Trophoblast cell (in vitro differentiated cells and primary cell): ENCODE results near the gene XXYLT1.

ENCODE experiments used
- DNase-seq, 2 donors: peaks; one replicate each; pipeline ENCODE4 v3.0.0-alpha.2; 2016
- H2AFZ ChIP-seq: 2 replicates; pipeline ENCODE4 v1.6.1; 2013; ENCODE audit warnings: low read length, moderate library complexity, mild to moderate bottlenecking; ENCODE audit not compliant: insufficient read depth, poor library complexity
- H2AK5ac ChIP-seq: 2 replicates; pipeline ENCODE4 v1.6.1; 2013; ENCODE audit warnings: mild to moderate bottlenecking, low read length
- H2BK120ac ChIP-seq: 2 replicates; pipeline ENCODE4 v1.6.1; 2013; ENCODE audit warnings: low read length, mild to moderate bottlenecking, moderate library complexity; ENCODE audit not compliant: insufficient read depth, poor library complexity
- H2BK12ac ChIP-seq: 2 replicates; pipeline ENCODE4 v1.6.1; 2013; ENCODE audit warnings: mild to moderate bottlenecking, low read length, moderate library complexity
- H2BK5ac ChIP-seq: 2 replicates; pipeline ENCODE4 v1.6.1; 2013; ENCODE audit warnings: low read length, low read depth, moderate library complexity, mild to moderate bottlenecking; ENCODE audit not compliant: poor library complexity
- H3K14ac ChIP-seq: 2 replicates; pipeline ENCODE4 v1.6.1; 2013; ENCODE audit warnings: mild to moderate bottlenecking, low read length
- H3K18ac ChIP-seq: 2 replicates; pipeline ENCODE4 v1.6.1; 2013; ENCODE audit warnings: mild to moderate bottlenecking, low read length
- H3K23ac ChIP-seq: 2 replicates; pipeline ENCODE4 v1.6.1; 2013; ENCODE audit warnings: low read length
- H3K27ac ChIP-seq: 2 replicates; pipeline ENCODE4 v1.5.1; 2013; ENCODE audit warnings: low read depth, mild to moderate bottlenecking, inconsistent platforms, low read length, moderate library complexity
- H3K27me3 ChIP-seq: 2 replicates; pipeline ENCODE4 v1.6.1; 2013; ENCODE audit warnings: inconsistent platforms, mild to moderate bottlenecking, low read length, moderate library complexity; ENCODE audit not compliant: insufficient read depth
- H3K36me3 ChIP-seq, 2 experiments: 1 replicate in 1 of 2; 2 replicates in 1 of 2; pipeline ENCODE4 v1.6.1; 2013; ENCODE audit warnings: low read length in 2 of 2, mild to moderate bottlenecking in 2 of 2, moderate library complexity in 1 of 2; ENCODE audit not compliant: insufficient read depth in 2 of 2, control insufficient read depth in 1 of 2
- H3K4ac ChIP-seq: 2 replicates; pipeline ENCODE4 v1.6.1; 2013; ENCODE audit warnings: low read depth, mild to moderate bottlenecking, low read length, moderate library complexity
- H3K4me1 ChIP-seq, 2 experiments: 1 replicate in 1 of 2; 2 replicates in 1 of 2; pipeline ENCODE4 v1.6.1; 2013; ENCODE audit warnings: low read length in 2 of 2, mild to moderate bottlenecking in 2 of 2, moderate library complexity in 1 of 2; ENCODE audit not compliant: insufficient read depth in 2 of 2, control insufficient read depth in 1 of 2
- H3K4me2 ChIP-seq: 2 replicates; pipeline ENCODE4 v1.6.1; 2013; ENCODE audit warnings: inconsistent platforms, mild to moderate bottlenecking, low read length, moderate library complexity
- H3K4me3 ChIP-seq: 2 replicates; pipeline ENCODE4 v1.5.1; 2013; ENCODE audit warnings: mild to moderate bottlenecking, low read depth, low read length, inconsistent platforms
- H3K79me1 ChIP-seq: one replicate; pipeline ENCODE4 v1.6.1; 2013; ENCODE audit warnings: low read length
- H3K79me2 ChIP-seq: 2 replicates; pipeline ENCODE4 v1.6.1; 2013; ENCODE audit warnings: low read length, mild to moderate bottlenecking; ENCODE audit not compliant: control insufficient read depth, insufficient read depth, poor library complexity
- H3K9ac ChIP-seq: 2 replicates; pipeline ENCODE4 v1.6.1; 2013; ENCODE audit warnings: mild to moderate bottlenecking, low read length
- H3K9me3 ChIP-seq: 2 replicates; pipeline ENCODE4 v1.6.1; 2013; ENCODE audit warnings: low read depth, mild to moderate bottlenecking, control low read depth, inconsistent platforms, low read length; ENCODE audit not compliant: insufficient read depth
- H4K12ac ChIP-seq: 2 replicates; pipeline ENCODE4 v1.6.1; 2013; ENCODE audit warnings: low read depth, mild to moderate bottlenecking, low read length, moderate library complexity
- H4K8ac ChIP-seq: 2 replicates; pipeline ENCODE4 v1.6.1; 2013; ENCODE audit warnings: low read depth, mild to moderate bottlenecking, low read length, moderate library complexity
- H4K91ac ChIP-seq: one replicate; pipeline ENCODE4 v1.6.1; 2013; ENCODE audit warnings: low read depth, mild to moderate bottlenecking, low read length, moderate library complexity
- WGBS: extraction: QIAGEN DNeasy Blood & Tissue Kit; methylation state at CpG from one replicate; pipeline ENCODE4 v1.1.7; 2013; ENCODE audit warnings: missing lambda C conversion rate; ENCODE audit not compliant: insufficient read length, insufficient coverage; ENCODE audit errors: extremely low coverage; 5-methylcytosine and 5-hydroxymethylcytosine counted together

The XXYLT1 gene

GRCh38 chr3:195194559-195195206 lies 76.3 kb downstream of the XXYLT1 start:
- no peaks in the 10 kb centered on the region for H3K79me2 ChIP-seq
- H3K27me3 ChIP-seq = no peaks in the 10 kb centered on the region
- H3K9ac ChIP-seq = no peak overlapping the region
- H3K4me3 ChIP-seq = no peak overlapping the region
- DNase-seq = no peak
- H4K91ac ChIP-seq = no peak overlapping the region
- no peak overlapping the region for H3K23ac ChIP-seq
- H4K8ac ChIP-seq = no peak overlapping the region
- H2BK12ac ChIP-seq = no peak overlapping the region
- no peak overlapping the region for H3K4me2 ChIP-seq
- no peaks in the 10 kb centered on the region for H3K36me3 ChIP-seq
- H3K27ac ChIP-seq = no peak overlapping the region
- no CpG with 5 or more reads among the region's 8 CpGs for WGBS
- no peak overlapping the region for H2AFZ ChIP-seq
- H3K9me3 ChIP-seq = no peaks in the 10 kb centered on the region
- H3K4ac ChIP-seq = no peak overlapping the region
- H4K12ac ChIP-seq = no peak overlapping the region
- H2AK5ac ChIP-seq = no peak overlapping the region
- H3K79me1 ChIP-seq = no peaks in the 10 kb centered on the region
- no peak overlapping the region for H2BK120ac ChIP-seq
- no peak overlapping the region for H3K14ac ChIP-seq
- H3K18ac ChIP-seq = no peak overlapping the region
- peaks cover 0 to 2% of the 10 kb centered on the region in 2 experiments for H3K4me1 ChIP-seq
- H2BK5ac ChIP-seq = no peak overlapping the region

- Histone ChIP-seq H3K23ac (no peak overlapping the region), H2AK5ac (no peak overlapping the region), H3K4ac (no peak overlapping the region), H3K18ac (no peak overlapping the region), H3K79me2 (no peaks in the 10 kb centered on the region), H3K36me3 (no peaks in the 10 kb centered on the region), H2BK120ac (no peak overlapping the region), H3K27me3 (no peaks in the 10 kb centered on the region), H3K4me2 (no peak overlapping the region), H2BK12ac (no peak overlapping the region), H4K12ac (no peak overlapping the region), H4K8ac (no peak overlapping the region), H3K79me1 (no peaks in the 10 kb centered on the region), H4K91ac (no peak overlapping the region), H3K9me3 (no peaks in the 10 kb centered on the region), H3K4me3 (no peak overlapping the region), H3K9ac (no peak overlapping the region), H2BK5ac (no peak overlapping the region), H3K14ac (no peak overlapping the region), H3K27ac (no peak overlapping the region), H3K4me1 (peaks cover 0 to 6% of the 10 kb centered on the region in 2 experiments), H2AFZ (no peak overlapping the region)
- WGBS = no CpG with 5 or more reads among the region's 1 CpG
- no peak for DNase-seq
Observed at GRCh38 chr3:195191580-195191979, 79.4 kb downstream of the XXYLT1 start.

GRCh38 chr3:195189821-195190220 lies 81.1 kb downstream of the XXYLT1 start:
- H2BK5ac ChIP-seq = no peak overlapping the region
- DNase-seq = no peak
- H3K14ac ChIP-seq = no peak overlapping the region
- H2BK12ac ChIP-seq = no peak overlapping the region
- H3K4ac ChIP-seq = no peak overlapping the region
- H3K79me2 ChIP-seq = no peaks in the 10 kb centered on the region
- H2BK120ac ChIP-seq = no peak overlapping the region
- H3K27ac ChIP-seq = no peak overlapping the region
- H3K9ac ChIP-seq = no peak overlapping the region
- no peak overlapping the region for H4K91ac ChIP-seq
- no peak overlapping the region for H3K23ac ChIP-seq
- no peak overlapping the region for H3K18ac ChIP-seq
- H2AFZ ChIP-seq = no peak overlapping the region
- no peak overlapping the region for H2AK5ac ChIP-seq
- no peak overlapping the region for H3K4me3 ChIP-seq
- no CpG with 5 or more reads among the region's 1 CpG for WGBS
- no peaks in the 10 kb centered on the region for H3K36me3 ChIP-seq
- no peak overlapping the region for H3K4me2 ChIP-seq
- H4K8ac ChIP-seq = no peak overlapping the region
- H3K4me1 ChIP-seq = peaks cover 6 to 8% of the 10 kb centered on the region in 2 experiments
- H4K12ac ChIP-seq = no peak overlapping the region
- H3K9me3 ChIP-seq = no peaks in the 10 kb centered on the region
- peaks cover 5% of the 10 kb centered on the region for H3K79me1 ChIP-seq
- H3K27me3 ChIP-seq = no peaks in the 10 kb centered on the region

GRCh38 chr3:195188426-195188927 lies 82.5 kb downstream of the XXYLT1 start:
- no peak overlapping the region for H4K8ac ChIP-seq
- no peak for DNase-seq
- peaks cover 8% of the 10 kb centered on the region for H3K79me1 ChIP-seq
- H3K4me3 ChIP-seq = no peak overlapping the region
- H4K91ac ChIP-seq = no peak overlapping the region
- H3K14ac ChIP-seq = no peak overlapping the region
- no peak overlapping the region for H3K4ac ChIP-seq
- no peaks in the 10 kb centered on the region for H3K36me3 ChIP-seq
- no peak overlapping the region for H4K12ac ChIP-seq
- no peak overlapping the region for H3K9ac ChIP-seq
- no peak overlapping the region for H2AFZ ChIP-seq
- H2BK120ac ChIP-seq = no peak overlapping the region
- no peak overlapping the region for H3K18ac ChIP-seq
- H3K79me2 ChIP-seq = no peaks in the 10 kb centered on the region
- no peak overlapping the region for H3K27ac ChIP-seq
- no peak overlapping the region for H3K4me2 ChIP-seq
- H3K23ac ChIP-seq = no peak overlapping the region
- H2BK5ac ChIP-seq = no peak overlapping the region
- no peak overlapping the region for H2BK12ac ChIP-seq
- peaks cover 8 to 11% of the 10 kb centered on the region in 2 experiments for H3K4me1 ChIP-seq
- no CpG with 5 or more reads among the region's 3 CpGs for WGBS
- H3K9me3 ChIP-seq = no peaks in the 10 kb centered on the region
- no peak overlapping the region for H2AK5ac ChIP-seq
- H3K27me3 ChIP-seq = no peaks in the 10 kb centered on the region
